ENCODE measurements around the gene MAST4. TPM values are rescaled to one million over a fixed set of nuclear protein-coding genes. Genes with fewer than 3 reads are reported as not detected.

MAST4 gene
- total and polyA plus RNA-seq, 7 experiments from 2014 or later, result 11.3 to 39.0 (median 28.3) TPM

DNA sequence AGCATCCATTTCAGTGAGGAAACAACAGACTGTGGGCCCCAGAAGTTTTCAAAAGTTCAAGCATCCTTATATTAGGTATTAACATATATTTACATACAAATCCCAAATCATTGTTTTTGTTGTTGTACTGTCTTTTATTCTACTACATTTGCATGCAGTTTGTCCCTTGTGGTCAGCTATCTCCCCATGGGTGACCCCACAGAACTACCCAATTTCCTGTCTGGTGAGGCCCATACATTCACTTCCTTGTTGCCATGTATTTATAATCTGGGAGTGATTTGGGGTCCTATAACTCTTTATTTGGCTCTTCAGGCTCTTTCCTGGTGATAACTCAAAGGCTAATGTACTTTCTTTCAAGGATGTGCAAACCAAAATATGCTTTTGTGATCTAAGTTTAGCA, 603.7 kb downstream of the MAST4 start:
- intact Hi-C loops (cut with micrococcal nuclease), result loop anchor here (10.0 kb wide), 4 partner anchors 1235 to 1895 kb away; partner anchors contain the start of genes NLN (in 1 of the 2), SGTB (in 1 of the 2), SHLD3 (in 1 of the 2) and SLC30A5 (in 1 of the 2)
- peak overlapping the region in 2 of 9 donors; percentile 59 to 62 for H3K27ac Mint-ChIP-seq
- H3K36me3 ChIP-seq (ENCODE audit: control insufficient read depth in 2 of 3, insufficient read depth in 3 of 3, low read length in 3 of 3), result no peaks in the 10 kb centered on the region
- H3K27me3 Mint-ChIP-seq, result no peaks in the 10 kb centered on the region
- peaks cover 0 to 5% (median 4%) of the 10 kb centered on the region in 3 experiments for H3K9me3 ChIP-seq (ENCODE audit: control insufficient read depth in 2 of 3, low read length in 3 of 3)
- H3K4me3 ChIP-seq (ENCODE audit: low read length), result no peak overlapping the region
- ChIA-PET CTCF (interaction anchor here (16.2 kb wide), 1 partner anchor 37 kb away, joined by 370 read pairs; no protein-coding TSS in a partner anchor), POLR2A (interaction anchor here (13.7 kb wide), 1 partner anchor 36 kb away, joined by 348 read pairs; no protein-coding TSS in a partner anchor)
- H3K4me1 ChIP-seq (ENCODE audit: control insufficient read depth in 2 of 2, insufficient read depth in 2 of 2, low read length in 2 of 2), result peaks cover 16 to 39% of the 10 kb centered on the region in 2 donors
- H3K36me3 Mint-ChIP-seq, result peaks cover 5 to 58% (median 10%) of the 10 kb centered on the region in 5 donors
- DNase-seq (no peak), ATAC-seq (no peak)
- H3K27ac ChIP-seq (ENCODE audit: low read depth, low read length), result no peak overlapping the region
- H3K4me1 Mint-ChIP-seq, result peaks cover 38 to 93% (median 84%) of the 10 kb centered on the region in 7 donors
- H3K9me3 Mint-ChIP-seq, result peaks cover 0 to 33% (median 13%) of the 10 kb centered on the region in 11 donors
- H3K4me3 Mint-ChIP-seq, result peak overlapping the region in 2 of 10 donors; percentile 6 to 7
- no peaks in the 10 kb centered on the region for H3K27me3 ChIP-seq (ENCODE audit: control insufficient read depth in 2 of 2, insufficient read depth in 2 of 2, low read length in 2 of 2)

DNA sequence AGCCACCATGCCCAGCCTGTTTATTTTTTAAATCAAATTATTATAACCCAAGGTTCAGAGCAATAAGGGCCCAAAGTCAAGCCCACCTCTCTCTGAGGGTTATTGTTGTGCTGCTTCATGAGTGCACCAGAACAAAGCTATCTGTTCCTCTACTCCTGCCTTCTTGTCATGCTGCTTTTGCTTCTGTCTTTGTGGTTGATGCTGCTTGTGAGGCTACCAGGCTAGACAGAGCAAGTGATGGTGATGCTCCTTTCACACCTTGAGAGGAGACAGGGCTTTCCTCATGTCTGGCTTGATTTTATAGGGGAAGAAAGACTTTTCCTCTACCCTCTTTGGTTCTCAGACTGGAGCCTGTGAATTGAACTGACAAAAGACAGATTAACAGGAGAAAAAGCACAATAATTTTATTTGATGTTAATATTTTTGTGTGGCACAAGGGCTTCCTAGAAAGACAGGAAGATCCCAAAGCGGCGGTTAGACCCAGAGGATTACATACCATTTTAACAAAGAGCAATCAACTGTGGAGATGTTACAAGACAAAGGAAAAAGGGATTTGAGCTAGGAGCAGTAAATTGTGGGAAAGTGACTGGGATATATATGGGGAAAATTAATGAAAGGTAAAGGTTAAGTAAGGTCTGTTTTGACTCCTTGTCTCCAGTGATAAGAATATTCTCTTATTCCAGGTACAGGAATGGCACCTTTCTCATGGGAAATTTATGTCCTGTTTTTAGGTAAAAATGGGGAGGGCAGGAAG, 604.8 kb downstream of the MAST4 start:
- ATAC-seq, result no peak
- CTCF ChIA-PET, result interaction anchor here (0.6 to 16.2 kb wide), 2 partner anchors 38 to 45 kb away, joined by 3 to 370 read pairs; no protein-coding TSS in a partner anchor
- Mint-ChIP-seq H3K27ac (peak overlapping the region in 7 of 9 donors; percentile 4 to 98 (median 56)), H3K36me3 (peaks cover 5 to 61% (median 10%) of the 10 kb centered on the region in 5 donors), H3K4me3 (peak overlapping the region in 2 of 10 donors; percentile 24 to 46), H3K9me3 (peaks cover 0 to 33% (median 12%) of the 10 kb centered on the region in 11 donors), H3K4me1 (peaks cover 46 to 98% (median 90%) of the 10 kb centered on the region in 7 donors), H3K27me3 (no peaks in the 10 kb centered on the region)
- Histone ChIP-seq H3K36me3 (ENCODE audit: control insufficient read depth in 2 of 3, insufficient read depth in 3 of 3, low read length in 3 of 3) (no peaks in the 10 kb centered on the region), H3K4me1 (ENCODE audit: control insufficient read depth in 2 of 2, insufficient read depth in 2 of 2, low read length in 2 of 2) (peaks cover 28 to 50% of the 10 kb centered on the region in 2 donors), H3K27me3 (ENCODE audit: control insufficient read depth in 2 of 2, insufficient read depth in 2 of 2, low read length in 2 of 2) (no peaks in the 10 kb centered on the region), H3K9me3 (ENCODE audit: control insufficient read depth in 2 of 3, low read length in 3 of 3) (peaks cover 0 to 5% (median 4%) of the 10 kb centered on the region in 3 experiments), H3K27ac (ENCODE audit: low read depth, low read length) (no peak overlapping the region), H3K4me3 (ENCODE audit: low read length) (no peak overlapping the region)
- POLR2A ChIA-PET, result interaction anchor here (0.8 to 13.7 kb wide), 2 partner anchors 37 to 1015 kb away, joined by 3 to 348 read pairs; no protein-coding TSS in a partner anchor
- intact Hi-C loops (cut with micrococcal nuclease), result loop anchor here (10.0 kb wide), 4 partner anchors 1234 to 1894 kb away; partner anchors contain the start of genes NLN (in 1 of the 2), SGTB (in 1 of the 2), SHLD3 (in 1 of the 2) and SLC30A5 (in 1 of the 2)
- no peak for DNase-seq

DNA sequence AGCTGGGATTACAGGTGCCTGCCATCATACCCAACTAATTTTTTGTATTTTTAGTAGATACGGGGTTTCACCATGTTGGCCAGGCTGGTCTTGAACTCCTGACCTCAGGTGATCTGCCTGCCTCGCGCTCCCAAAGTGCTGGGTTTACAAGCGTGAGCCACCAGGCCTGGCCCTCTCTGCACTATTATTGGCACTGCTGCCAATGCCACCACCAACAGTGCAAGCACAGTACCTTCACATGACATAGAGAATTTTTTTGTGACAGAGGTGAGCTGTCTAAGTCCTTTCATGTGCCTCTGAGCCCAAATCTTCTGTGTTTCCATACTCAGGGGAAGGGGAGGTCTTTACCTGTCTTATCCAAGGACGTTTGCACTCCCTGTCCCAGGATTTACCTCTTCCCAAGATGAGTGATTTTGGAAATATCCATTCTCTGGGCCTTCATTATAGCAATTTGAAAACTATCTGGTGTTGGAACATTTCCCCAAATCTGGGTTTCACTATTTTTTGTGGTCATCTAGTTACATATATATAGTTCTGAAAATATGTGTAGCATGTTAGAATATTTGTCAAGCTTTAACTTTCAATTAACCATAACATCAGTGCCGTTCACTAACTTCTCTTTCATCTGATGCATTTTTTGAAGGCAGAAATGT, 605.8 kb downstream of the MAST4 start:
- no peak overlapping the region for H3K4me3 ChIP-seq (ENCODE audit: low read length)
- H3K4me1 Mint-ChIP-seq, result peaks cover 49 to 99% (median 93%) of the 10 kb centered on the region in 7 donors
- peaks cover 37 to 61% of the 10 kb centered on the region in 2 donors for H3K4me1 ChIP-seq (ENCODE audit: control insufficient read depth in 2 of 2, insufficient read depth in 2 of 2, low read length in 2 of 2)
- no peak for DNase-seq
- H3K27me3 Mint-ChIP-seq, result peaks cover 0 to 2% (median 0%) of the 10 kb centered on the region in 5 donors
- POLR2A ChIA-PET, result interaction anchor here (0.6 to 13.7 kb wide), 3 partner anchors 14 to 336 kb away, joined by 3 to 348 read pairs (median 4); no protein-coding TSS in a partner anchor
- intact Hi-C loops (cut with micrococcal nuclease), result loop anchor here (10.0 kb wide), 4 partner anchors 1233 to 1893 kb away; partner anchors contain the start of genes NLN (in 1 of the 2), SGTB (in 1 of the 2), SHLD3 (in 1 of the 2) and SLC30A5 (in 1 of the 2)
- no peaks in the 10 kb centered on the region for H3K27me3 ChIP-seq (ENCODE audit: control insufficient read depth in 2 of 2, insufficient read depth in 2 of 2, low read length in 2 of 2)
- H3K27ac Mint-ChIP-seq, result peak overlapping the region; percentile 9 to 98 (median 82)
- peak overlapping the region in 6 of 10 donors; percentile 16 to 85 (median 41) for H3K4me3 Mint-ChIP-seq
- ATAC-seq, result no peak
- H3K9me3 ChIP-seq (ENCODE audit: control insufficient read depth in 2 of 3, low read length in 3 of 3), result peaks cover 0 to 5% (median 4%) of the 10 kb centered on the region in 3 experiments
- peaks cover 5 to 60% (median 10%) of the 10 kb centered on the region in 5 donors for H3K36me3 Mint-ChIP-seq
- no peaks in the 10 kb centered on the region for H3K36me3 ChIP-seq (ENCODE audit: control insufficient read depth in 2 of 3, insufficient read depth in 3 of 3, low read length in 3 of 3)
- peaks cover 0 to 33% (median 12%) of the 10 kb centered on the region in 11 donors for H3K9me3 Mint-ChIP-seq
- H3K27ac ChIP-seq (ENCODE audit: low read depth, low read length), result peak overlapping the region; percentile 46
- CTCF ChIA-PET, result interaction anchor here (0.7 to 16.2 kb wide), 3 partner anchors 39 to 1051 kb away, joined by 3 to 370 read pairs (median 9); no protein-coding TSS in a partner anchor

DNA sequence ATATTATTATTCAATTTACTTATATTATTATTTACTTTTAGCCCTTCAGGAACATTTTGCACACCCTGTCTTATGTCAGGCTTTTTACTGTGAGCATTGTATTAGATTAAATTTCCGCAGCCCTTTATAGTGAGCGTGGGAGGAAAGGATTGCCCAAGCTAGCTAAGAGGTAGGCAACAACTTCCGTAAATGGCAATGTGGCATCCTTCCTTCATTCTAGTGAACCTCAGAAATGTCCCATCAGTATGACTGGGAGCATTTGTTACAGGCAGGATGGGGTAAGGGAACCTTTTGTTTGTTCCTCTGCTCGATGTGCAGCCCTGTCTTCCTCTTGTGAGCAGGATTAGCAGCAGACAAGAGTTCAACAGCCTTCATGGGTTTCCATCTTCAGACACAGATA, 606.6 kb downstream of the MAST4 start:
- no peaks in the 10 kb centered on the region for H3K36me3 ChIP-seq (ENCODE audit: control insufficient read depth in 2 of 3, insufficient read depth in 3 of 3, low read length in 3 of 3)
- H3K27me3 ChIP-seq (ENCODE audit: control insufficient read depth in 2 of 2, insufficient read depth in 2 of 2, low read length in 2 of 2), result no peaks in the 10 kb centered on the region
- H3K4me1 Mint-ChIP-seq, result peaks cover 52 to 100% (median 93%) of the 10 kb centered on the region in 7 donors
- peaks cover 0 to 33% (median 12%) of the 10 kb centered on the region in 11 donors for H3K9me3 Mint-ChIP-seq
- no peak overlapping the region for H3K4me3 ChIP-seq (ENCODE audit: low read length)
- DNase-seq (peak in 3 of 9 donors; percentile 27 to 56 (median 31)), ATAC-seq (peak; percentile 42)
- H3K4me3 Mint-ChIP-seq, result peak overlapping the region; percentile 25 to 85 (median 69)
- intact Hi-C loops (cut with micrococcal nuclease), result loop anchor here (10.0 kb wide), 4 partner anchors 1232 to 1892 kb away; partner anchors contain the start of genes NLN (in 1 of the 2), SGTB (in 1 of the 2), SHLD3 (in 1 of the 2) and SLC30A5 (in 1 of the 2)
- ChIA-PET CTCF (interaction anchor here (1.0 to 16.2 kb wide), 3 partner anchors 21 to 1050 kb away, joined by 3 to 370 read pairs (median 3); no protein-coding TSS in a partner anchor), POLR2A (interaction anchor here (1.0 to 13.7 kb wide), 3 partner anchors 14 to 39 kb away, joined by 3 to 348 read pairs (median 4); no protein-coding TSS in a partner anchor)
- H3K36me3 Mint-ChIP-seq, result peaks cover 5 to 55% (median 10%) of the 10 kb centered on the region in 5 donors
- H3K9me3 ChIP-seq (ENCODE audit: control insufficient read depth in 2 of 3, low read length in 3 of 3), result peaks cover 0 to 5% (median 4%) of the 10 kb centered on the region in 3 experiments
- H3K4me1 ChIP-seq (ENCODE audit: control insufficient read depth in 2 of 2, insufficient read depth in 2 of 2, low read length in 2 of 2), result peaks cover 45 to 69% of the 10 kb centered on the region in 2 donors
- peak overlapping the region; percentile 82 to 98 (median 91) for H3K27ac Mint-ChIP-seq
- peaks cover 0 to 2% (median 0%) of the 10 kb centered on the region in 5 donors for H3K27me3 Mint-ChIP-seq
- peak overlapping the region; percentile 14 for H3K27ac ChIP-seq (ENCODE audit: low read depth, low read length)

DNA sequence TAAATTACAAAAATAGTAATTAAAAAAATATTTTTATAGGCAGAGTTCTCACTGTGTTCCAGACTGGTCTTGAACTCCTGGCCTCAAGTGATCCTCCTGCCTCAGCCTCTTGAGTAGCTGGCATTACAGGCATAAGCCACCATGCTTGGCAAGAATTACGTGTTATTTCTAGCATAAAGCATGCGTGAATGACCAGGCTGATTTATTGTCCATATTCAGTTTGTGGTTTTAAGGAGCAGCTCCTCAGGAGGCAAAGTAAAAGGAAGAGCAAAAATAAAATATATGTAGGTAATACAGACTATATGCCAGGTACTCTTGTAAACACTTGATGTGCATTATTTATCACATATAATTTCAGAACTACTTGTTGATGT, 607.5 kb downstream of the MAST4 start:
- H3K4me1 ChIP-seq (ENCODE audit: control insufficient read depth in 2 of 2, insufficient read depth in 2 of 2, low read length in 2 of 2), result peaks cover 53 to 77% of the 10 kb centered on the region in 2 donors
- H3K27ac ChIP-seq (ENCODE audit: low read depth, low read length), result peak overlapping the region; percentile 64
- H3K4me3 ChIP-seq (ENCODE audit: low read length), result no peak overlapping the region
- intact Hi-C loops (cut with micrococcal nuclease), result loop anchor here (10.0 kb wide), 4 partner anchors 1231 to 1891 kb away; partner anchors contain the start of genes NLN (in 1 of the 2), SGTB (in 1 of the 2), SHLD3 (in 1 of the 2) and SLC30A5 (in 1 of the 2)
- H3K9me3 ChIP-seq (ENCODE audit: control insufficient read depth in 2 of 3, low read length in 3 of 3), result peaks cover 0 to 5% (median 4%) of the 10 kb centered on the region in 3 experiments
- peaks cover 59 to 100% (median 91%) of the 10 kb centered on the region in 7 donors for H3K4me1 Mint-ChIP-seq
- POLR2A ChIA-PET, result interaction anchor here (0.6 to 13.7 kb wide), 8 partner anchors 11 to 1452 kb away, joined by 3 to 348 read pairs (median 4); no protein-coding TSS in a partner anchor
- H3K27me3 Mint-ChIP-seq, result peaks cover 0 to 2% (median 0%) of the 10 kb centered on the region in 5 donors
- H3K36me3 ChIP-seq (ENCODE audit: control insufficient read depth in 2 of 3, insufficient read depth in 3 of 3, low read length in 3 of 3), result no peaks in the 10 kb centered on the region
- CTCF ChIA-PET, result interaction anchor here (0.6 to 16.2 kb wide), 4 partner anchors 22 to 1010 kb away, joined by 3 to 370 read pairs (median 3); no protein-coding TSS in a partner anchor
- H3K27ac Mint-ChIP-seq, result peak overlapping the region in 8 of 9 donors; percentile 17 to 98 (median 91)
- peak overlapping the region in 5 of 10 donors; percentile 27 to 85 (median 57) for H3K4me3 Mint-ChIP-seq
- no peak for DNase-seq
- peaks cover 5 to 51% (median 10%) of the 10 kb centered on the region in 5 donors for H3K36me3 Mint-ChIP-seq
- H3K27me3 ChIP-seq (ENCODE audit: control insufficient read depth in 2 of 2, insufficient read depth in 2 of 2, low read length in 2 of 2), result no peaks in the 10 kb centered on the region
- peaks cover 0 to 25% (median 12%) of the 10 kb centered on the region in 11 donors for H3K9me3 Mint-ChIP-seq
- ATAC-seq, result no peak
